Activated CD8-positive, alpha-beta memory T cell treated with anti-CD3 and anti-CD28 coated beads, Interleukin-2, amount 50 U/mL, for 4 hours (primary cell): ENCODE measurements around the gene ZGPAT.

ENCODE experiments used
- DNase-seq: peaks from one replicate; pipeline ENCODE4 v3.0.0-alpha.2; 2020

Gene ZGPAT

DNA sequence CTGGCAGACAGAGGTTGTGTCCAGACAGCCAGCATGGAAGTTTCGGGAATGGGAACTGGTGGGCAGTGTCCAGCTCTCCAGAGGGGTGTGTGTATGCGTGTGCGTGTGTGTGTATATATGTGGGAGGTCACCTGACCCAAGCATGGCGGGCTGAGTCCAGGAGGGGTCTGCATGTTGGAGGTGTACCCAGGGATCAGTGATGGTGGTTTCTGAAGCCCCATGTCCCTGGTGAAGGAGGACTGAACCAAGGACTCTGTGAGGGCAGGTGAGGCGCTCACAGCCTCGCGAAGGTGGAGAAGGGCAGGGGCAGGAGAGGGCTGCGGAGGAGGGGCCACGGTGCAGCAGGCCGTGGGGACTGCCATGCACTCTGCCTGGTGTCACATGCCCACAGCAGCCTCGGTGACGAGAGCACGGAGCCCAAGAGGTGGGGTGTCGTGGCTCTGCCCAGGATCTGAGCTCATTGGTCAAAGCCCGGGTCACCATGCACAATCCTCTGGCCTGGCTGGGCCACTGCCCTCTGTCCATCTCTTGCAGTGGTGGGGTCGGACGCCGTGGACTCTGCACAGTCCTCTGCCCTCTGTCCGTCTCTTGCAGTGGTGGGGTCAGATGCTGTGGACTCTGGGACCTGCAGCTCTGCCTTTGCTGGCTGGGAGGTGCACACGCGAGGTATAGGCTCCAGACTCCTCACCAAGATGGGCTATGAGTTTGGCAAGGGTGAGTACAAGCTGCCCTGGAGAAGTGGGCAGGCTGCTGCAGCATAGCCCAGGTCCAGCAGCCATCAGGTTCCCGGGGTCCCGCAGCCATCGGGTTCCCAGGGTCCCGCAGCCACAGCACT lies 26.5 kb downstream of the ZGPAT start:
- DNase-seq: no peak

DNA sequence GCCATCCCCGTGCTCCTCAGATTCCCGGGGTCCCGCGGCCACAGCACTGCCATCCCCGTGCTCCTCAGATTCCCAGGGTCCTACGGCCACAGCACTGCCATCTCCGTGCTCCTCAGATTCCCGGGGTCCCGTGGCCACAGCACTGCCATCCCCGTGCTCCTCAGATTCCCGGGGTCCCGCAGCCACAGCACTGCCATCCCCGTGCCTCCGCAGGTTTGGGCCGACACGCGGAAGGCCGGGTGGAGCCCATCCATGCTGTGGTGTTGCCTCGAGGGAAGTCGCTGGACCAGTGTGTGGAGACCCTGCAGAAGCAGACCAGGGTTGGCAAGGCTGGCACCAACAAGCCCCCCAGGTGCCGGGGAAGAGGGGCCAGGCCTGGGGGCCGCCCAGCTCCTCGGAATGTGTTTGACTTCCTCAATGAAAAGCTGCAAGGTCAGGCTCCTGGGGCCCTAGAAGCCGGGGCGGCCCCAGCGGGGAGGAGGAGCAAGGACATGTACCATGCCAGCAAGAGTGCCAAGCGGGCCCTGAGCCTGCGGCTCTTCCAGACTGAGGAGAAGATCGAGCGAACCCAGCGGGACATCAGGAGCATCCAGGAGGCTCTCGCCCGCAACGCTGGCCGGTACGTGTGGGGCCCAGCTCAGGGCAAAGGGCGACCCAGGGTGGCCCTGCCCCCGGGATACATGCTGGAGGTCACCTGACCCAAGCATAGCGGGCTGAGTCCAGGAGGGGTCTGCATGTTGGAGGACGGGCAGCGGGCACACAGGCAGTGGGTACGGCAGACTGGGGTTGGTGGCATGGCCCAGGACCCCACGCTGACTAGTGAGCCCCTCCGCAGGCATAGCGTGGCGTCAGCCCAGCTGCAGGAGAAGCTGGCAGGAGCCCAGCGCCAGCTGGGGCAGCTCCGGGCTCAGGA lies 27.4 kb downstream of the ZGPAT start:
- no peak for DNase-seq

DNA sequence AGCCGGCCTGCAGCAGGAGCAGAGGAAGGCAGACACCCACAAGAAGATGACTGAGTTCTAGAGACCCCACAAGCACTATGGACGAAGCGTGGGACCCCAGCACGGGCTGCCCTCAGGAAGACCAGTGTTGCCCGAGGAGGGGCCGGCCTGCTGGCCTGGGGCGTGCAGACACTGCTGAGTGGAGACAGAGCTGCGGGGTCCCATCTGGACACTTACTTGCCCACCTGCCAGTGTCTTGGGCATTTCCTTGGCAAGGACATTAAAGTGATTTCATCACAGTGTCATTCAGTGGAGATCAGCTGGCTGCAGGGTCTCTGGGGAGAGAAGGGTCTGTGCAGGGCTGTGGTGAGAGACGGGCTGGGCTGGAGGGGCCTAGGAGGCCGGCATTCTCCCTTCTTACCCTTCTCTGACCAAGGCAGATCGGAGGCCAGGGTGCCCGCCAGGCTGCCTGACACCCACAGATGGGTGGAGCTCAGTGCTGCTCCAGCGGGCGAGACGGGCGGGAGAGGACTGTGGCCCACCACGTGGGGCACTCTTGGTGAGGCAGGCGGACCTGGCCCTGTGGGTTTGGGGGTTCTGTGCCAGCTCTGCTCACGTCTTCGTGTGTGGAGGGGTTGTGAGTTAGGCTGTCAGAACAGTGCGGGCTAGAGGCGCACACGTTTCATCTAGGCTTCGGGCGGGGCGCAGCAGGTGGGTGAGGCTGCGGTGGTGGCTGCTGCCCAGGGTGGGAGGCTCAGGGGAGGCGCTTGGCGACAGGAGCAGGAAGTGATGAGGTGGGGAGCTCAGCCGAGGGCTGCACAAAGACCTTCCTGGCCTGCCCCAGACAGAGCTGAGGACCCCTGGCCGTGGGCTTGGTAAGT lies 28.2 kb downstream of the ZGPAT start, which contains the start of gene LIME1:
LIME1 (plus strand) TSS at position 806 of the 860 bp plus-strand sequence. CDS start 886 bp downstream, outside the sequence.
- DNase-seq: peak; percentile 75

- peak; percentile 67 for DNase-seq
These were observed 29.3 kb downstream of the ZGPAT start for GRCh38 chr20:63736893-63737694.

- DNase-seq: no peak
These were observed 29.8 kb downstream of the ZGPAT start for GRCh38 chr20:63737695-63737944.

- DNase-seq: no peak
These were observed 30.3 kb downstream of the ZGPAT start for GRCh38 chr20:63737945-63738686.

DNA sequence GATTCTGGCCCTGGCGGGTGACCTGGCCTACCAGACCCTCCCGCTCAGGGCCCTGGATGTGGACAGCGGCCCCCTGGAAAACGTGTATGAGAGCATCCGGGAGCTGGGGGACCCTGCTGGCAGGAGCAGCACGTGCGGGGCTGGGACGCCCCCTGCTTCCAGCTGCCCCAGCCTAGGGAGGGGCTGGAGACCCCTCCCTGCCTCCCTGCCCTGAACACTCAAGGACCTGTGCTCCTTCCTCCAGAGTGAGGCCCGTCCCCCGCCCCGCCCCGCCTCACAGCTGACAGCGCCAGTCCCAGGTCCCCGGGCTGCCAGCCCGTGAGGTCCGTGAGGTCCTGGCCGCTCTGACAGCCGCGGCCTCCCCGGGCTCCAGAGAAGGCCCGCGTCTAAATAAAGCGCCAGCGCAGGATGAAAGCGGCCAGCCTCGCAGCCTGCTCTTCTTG lies 30.9 kb downstream of the ZGPAT start:
- DNase-seq: no peak

DNA sequence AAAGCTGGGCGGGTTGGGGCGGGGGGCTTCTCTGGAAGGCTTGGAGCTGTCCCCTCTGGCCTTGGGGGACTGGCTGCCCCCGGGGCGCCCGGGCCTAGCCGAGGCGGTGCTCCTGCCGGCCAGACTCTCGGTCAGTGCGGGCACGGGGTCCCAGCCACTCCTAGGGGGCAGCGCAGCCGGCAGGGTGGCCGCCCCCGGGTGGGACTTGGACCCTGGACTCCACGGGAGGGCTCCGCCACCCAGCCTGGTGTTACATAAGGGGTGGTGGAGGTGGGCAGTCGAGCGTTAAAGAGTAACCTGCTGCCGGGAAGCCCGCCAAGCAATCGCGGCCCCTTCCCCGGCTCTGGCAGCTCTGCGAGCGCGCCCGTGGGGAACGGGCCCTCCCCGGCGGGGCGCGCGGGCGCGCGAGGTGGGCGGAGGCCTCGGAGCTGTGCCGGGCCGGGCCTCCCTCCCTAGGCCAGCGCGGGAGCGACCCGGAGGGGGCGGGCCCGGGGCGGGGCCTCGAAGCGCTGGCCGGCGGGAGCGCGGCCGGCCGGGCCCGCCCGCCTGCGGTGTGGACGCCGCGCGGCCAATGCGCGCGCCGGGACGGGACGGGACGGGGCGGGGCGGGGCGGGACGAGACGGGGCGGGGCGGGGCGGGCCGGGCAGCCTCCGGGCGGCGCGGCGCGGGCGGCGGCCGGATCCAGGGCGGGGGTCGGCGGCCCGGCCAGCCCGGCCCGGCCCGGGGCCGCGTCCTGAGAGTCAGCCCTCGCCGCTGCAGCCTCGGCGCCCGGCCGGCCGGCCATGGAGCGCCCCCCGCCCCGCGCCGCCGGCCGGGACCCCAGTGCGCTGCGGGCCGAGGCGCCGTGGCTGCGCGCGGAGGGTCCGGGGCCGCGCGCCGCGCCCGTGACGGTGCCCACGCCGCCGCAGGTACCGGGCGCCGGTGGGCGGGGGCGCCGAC lies 31.6 kb downstream of the ZGPAT start, which contains the start of gene SLC2A4RG:
SLC2A4RG (plus strand) TSS at position 647 of the 940 bp plus-strand sequence; CDS start at position 784, 137 bp downstream.
- peak; percentile 66 for DNase-seq

DNA sequence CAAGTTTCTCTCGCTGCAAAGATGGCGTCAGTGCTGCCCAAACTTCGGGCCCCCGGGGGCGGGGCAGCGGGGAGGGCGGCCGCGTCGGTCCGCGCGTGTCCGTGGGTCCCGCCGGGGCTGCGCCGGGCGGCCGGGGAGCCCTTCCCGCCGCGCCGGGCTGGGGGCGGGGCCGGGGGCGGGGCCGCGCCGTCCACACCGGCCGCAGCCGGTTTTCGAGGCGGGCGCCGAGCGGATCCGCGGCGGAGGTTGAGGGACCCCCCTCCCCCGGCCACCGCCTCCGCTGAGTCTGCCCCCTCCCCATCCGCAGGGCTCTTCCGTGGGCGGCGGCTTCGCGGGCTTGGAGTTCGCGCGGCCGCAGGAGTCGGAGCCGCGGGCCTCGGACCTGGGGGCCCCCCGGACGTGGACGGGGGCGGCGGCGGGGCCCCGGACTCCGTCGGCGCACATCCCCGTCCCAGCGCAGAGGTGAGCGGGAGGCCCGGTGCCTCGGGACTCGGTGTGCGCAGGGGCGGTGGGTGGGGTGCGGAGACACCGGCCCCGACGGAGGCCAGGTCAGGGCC lies 32.3 kb downstream of the ZGPAT start:
- no peak for DNase-seq

- no peak for DNase-seq
These were observed 33.0 kb downstream of the ZGPAT start for GRCh38 chr20:63740627-63741353.

DNA sequence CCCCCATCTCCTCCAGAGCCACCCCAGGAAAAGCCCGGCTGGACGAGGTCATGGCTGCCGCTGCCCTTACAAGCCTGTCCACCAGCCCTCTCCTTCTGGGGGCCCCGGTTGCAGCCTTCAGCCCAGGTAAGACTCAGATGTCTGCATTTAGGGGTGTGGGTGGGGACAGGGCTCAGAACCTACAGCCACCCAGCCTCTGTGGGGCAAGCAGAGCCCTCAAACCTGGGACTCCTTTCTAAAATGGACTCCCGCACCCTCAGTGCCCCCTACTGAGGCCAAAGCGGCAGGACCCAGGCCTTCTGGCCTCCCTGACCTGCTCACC lies 33.5 kb downstream of the ZGPAT start:
- no peak for DNase-seq

DNA sequence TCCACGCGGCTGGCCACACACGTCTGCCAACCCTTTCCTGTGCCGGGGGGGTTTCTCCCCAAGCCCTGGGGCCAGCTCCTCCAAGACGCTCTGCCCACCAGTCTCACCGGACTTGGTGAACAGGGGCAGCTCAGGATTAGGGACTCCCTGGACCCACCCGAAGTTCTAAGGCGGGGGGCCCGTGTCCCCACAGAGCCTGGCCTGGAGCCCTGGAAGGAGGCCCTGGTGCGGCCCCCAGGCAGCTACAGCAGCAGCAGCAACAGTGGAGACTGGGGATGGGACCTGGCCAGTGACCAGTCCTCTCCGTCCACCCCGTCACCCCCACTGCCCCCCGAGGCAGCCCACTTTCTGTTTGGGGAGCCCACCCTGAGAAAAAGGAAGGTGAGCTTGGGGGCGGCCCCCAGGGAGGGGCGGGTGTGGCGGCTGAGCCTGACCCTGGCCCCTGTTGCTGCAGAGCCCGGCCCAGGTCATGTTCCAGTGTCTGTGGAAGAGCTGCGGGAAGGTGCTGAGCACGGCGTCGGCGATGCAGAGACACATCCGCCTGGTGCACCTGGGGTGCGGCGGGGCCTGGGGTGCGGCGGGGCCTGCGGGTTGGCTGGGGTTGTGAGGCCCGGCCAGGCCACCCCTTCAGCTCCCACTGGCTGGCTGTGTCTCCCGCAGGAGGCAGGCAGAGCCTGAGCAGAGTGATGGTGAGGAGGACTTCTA lies 34.0 kb downstream of the ZGPAT start:
- no peak for DNase-seq

- no peak for DNase-seq
These were observed 34.7 kb downstream of the ZGPAT start for GRCh38 chr20:63742381-63743024.

- DNase-seq: no peak
These were observed 35.6 kb downstream of the ZGPAT start for GRCh38 chr20:63743210-63743970.

GRCh38 chr20:63744158-63744557 lies 36.3 kb downstream of the ZGPAT start:
- DNase-seq: no peak

GRCh38 chr20:63744574-63745423 lies 37.0 kb downstream of the ZGPAT start:
- no peak for DNase-seq
